ENCODE results near the gene EPHA3.

EPHA3 gene

DNA sequence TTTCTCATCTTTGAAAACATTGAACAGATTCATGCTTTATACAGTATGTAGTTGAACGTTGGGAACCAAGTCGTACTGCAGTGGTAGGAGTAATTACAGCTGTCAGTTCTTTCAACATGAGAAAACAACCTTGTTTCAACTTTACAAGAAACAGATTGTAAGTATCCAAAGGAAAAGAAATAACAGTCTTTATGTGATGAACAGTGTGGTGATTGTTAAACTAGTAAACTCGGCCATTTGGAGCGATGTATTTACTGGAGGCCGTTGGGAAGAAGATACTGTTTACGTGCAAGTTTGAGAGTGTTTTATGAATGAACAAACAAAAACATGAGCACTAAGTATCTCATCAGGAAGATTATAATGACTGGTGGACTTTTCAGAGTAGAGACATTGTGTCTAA, 48.4 kb downstream of the EPHA3 start:
- H3K27me3 ChIP-seq (ENCODE audit: insufficient read depth, low read length, poor library complexity, severe bottlenecking) = no peaks in the 10 kb centered on the region
- H3K4me1 ChIP-seq (ENCODE audit: insufficient read depth, low read length, poor library complexity, severe bottlenecking) = no peaks in the 10 kb centered on the region
- no peaks in the 10 kb centered on the region for H3F3A ChIP-seq (ENCODE audit: low read depth)
- no peaks in the 10 kb centered on the region for H3K9me3 ChIP-seq (ENCODE audit: insufficient read depth, low read depth, low read length)
- no peaks in the 10 kb centered on the region for H3K36me3 ChIP-seq (ENCODE audit: insufficient read depth, low read length)
- no peaks in the 10 kb centered on the region for H3K79me2 ChIP-seq (ENCODE audit: insufficient read depth, low read length)
- no peaks in the 10 kb centered on the region for H4K20me1 ChIP-seq (ENCODE audit: insufficient read depth, low read length, poor library complexity, severe bottlenecking)
- no peak overlapping the region for H3K9ac ChIP-seq (ENCODE audit: low read depth, low read length, poor library complexity, severe bottlenecking)
- H3K9me2 ChIP-seq (replicated peaks; ENCODE audit: low read depth, low read length) = no peaks in the 10 kb centered on the region
- H3K4me2 ChIP-seq (ENCODE audit: low read depth, low read length, poor library complexity, severe bottlenecking) = no peak overlapping the region
- TF ChIP-seq, protein P1, sequence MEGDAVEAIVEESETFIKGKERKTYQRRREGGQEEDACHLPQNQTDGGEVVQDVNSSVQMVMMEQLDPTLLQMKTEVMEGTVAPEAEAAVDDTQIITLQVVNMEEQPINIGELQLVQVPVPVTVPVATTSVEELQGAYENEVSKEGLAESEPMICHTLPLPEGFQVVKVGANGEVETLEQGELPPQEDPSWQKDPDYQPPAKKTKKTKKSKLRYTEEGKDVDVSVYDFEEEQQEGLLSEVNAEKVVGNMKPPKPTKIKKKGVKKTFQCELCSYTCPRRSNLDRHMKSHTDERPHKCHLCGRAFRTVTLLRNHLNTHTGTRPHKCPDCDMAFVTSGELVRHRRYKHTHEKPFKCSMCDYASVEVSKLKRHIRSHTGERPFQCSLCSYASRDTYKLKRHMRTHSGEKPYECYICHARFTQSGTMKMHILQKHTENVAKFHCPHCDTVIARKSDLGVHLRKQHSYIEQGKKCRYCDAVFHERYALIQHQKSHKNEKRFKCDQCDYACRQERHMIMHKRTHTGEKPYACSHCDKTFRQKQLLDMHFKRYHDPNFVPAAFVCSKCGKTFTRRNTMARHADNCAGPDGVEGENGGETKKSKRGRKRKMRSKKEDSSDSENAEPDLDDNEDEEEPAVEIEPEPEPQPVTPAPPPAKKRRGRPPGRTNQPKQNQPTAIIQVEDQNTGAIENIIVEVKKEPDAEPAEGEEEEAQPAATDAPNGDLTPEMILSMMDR (conservative IDR thresholded peaks at IDR 0.05; ENCODE audit: low read length) = no peak
- no peak for TF ChIP-seq EZH2phosphoT487 (IDR thresholded peaks at IDR 0.05; ENCODE audit: borderline replicate concordance)
- no peak overlapping the region for H3K4me3 ChIP-seq (ENCODE audit: low read length, poor library complexity, severe bottlenecking)
- H2AFZ ChIP-seq (ENCODE audit: low read length) = no peak overlapping the region

GRCh38 chr3:89157575-89157974, 50.2 kb downstream of the EPHA3 start:
- H3K4me2 ChIP-seq (ENCODE audit: low read depth, low read length, poor library complexity, severe bottlenecking) = no peak overlapping the region
- H3K9ac ChIP-seq (ENCODE audit: low read depth, low read length, poor library complexity, severe bottlenecking) = no peak overlapping the region
- H2AFZ ChIP-seq (ENCODE audit: low read length) = no peak overlapping the region
- H3K79me2 ChIP-seq (ENCODE audit: insufficient read depth, low read length) = no peaks in the 10 kb centered on the region
- no peaks in the 10 kb centered on the region for H4K20me1 ChIP-seq (ENCODE audit: insufficient read depth, low read length, poor library complexity, severe bottlenecking)
- no peaks in the 10 kb centered on the region for H3K9me2 ChIP-seq (replicated peaks; ENCODE audit: low read depth, low read length)
- no peaks in the 10 kb centered on the region for H3K27me3 ChIP-seq (ENCODE audit: insufficient read depth, low read length, poor library complexity, severe bottlenecking)
- no peak overlapping the region for H3K4me3 ChIP-seq (ENCODE audit: low read length, poor library complexity, severe bottlenecking)
- TF ChIP-seq, protein P1 (conservative IDR thresholded peaks at IDR 0.05; ENCODE audit: low read length) = no peak
- TF ChIP-seq EZH2phosphoT487 (IDR thresholded peaks at IDR 0.05; ENCODE audit: borderline replicate concordance) = no peak
- H3K9me3 ChIP-seq (ENCODE audit: insufficient read depth, low read depth, low read length) = no peaks in the 10 kb centered on the region
- no peaks in the 10 kb centered on the region for H3K4me1 ChIP-seq (ENCODE audit: insufficient read depth, low read length, poor library complexity, severe bottlenecking)
- H3K36me3 ChIP-seq (ENCODE audit: insufficient read depth, low read length) = no peaks in the 10 kb centered on the region
- no peaks in the 10 kb centered on the region for H3F3A ChIP-seq (ENCODE audit: low read depth)

DNA sequence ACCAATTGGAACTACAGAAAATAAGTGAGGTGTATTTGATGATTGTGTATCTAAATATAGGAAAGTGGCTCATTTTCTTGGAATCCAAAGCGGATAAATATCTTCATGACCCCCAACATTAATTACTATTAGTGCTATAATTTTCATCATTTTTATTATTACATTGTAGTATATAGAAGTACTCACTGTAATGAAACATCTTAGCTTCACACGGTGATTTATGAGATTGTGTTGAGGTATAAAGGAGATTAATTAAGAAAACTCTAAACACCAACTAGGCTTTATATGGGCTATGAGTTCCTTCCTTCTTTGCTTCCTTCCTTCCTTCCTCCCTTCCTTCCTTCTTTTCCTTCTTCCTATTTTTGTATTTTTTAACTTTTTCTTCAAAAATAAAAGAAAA, 52.2 kb downstream of the EPHA3 start:
- Histone ChIP-seq H3K4me1 (ENCODE audit: insufficient read depth, low read length, poor library complexity, severe bottlenecking) (no peaks in the 10 kb centered on the region), H3K36me3 (ENCODE audit: insufficient read depth, low read length) (no peaks in the 10 kb centered on the region), H3K4me3 (ENCODE audit: low read length, poor library complexity, severe bottlenecking) (no peak overlapping the region), H3K4me2 (ENCODE audit: low read depth, low read length, poor library complexity, severe bottlenecking) (no peak overlapping the region), H3K9me3 (ENCODE audit: insufficient read depth, low read depth, low read length) (no peaks in the 10 kb centered on the region), H3K9me2 (replicated peaks; ENCODE audit: low read depth, low read length) (no peaks in the 10 kb centered on the region), H3K9ac (ENCODE audit: low read depth, low read length, poor library complexity, severe bottlenecking) (no peak overlapping the region), H3F3A (ENCODE audit: low read depth) (no peaks in the 10 kb centered on the region), H4K20me1 (ENCODE audit: insufficient read depth, low read length, poor library complexity, severe bottlenecking) (no peaks in the 10 kb centered on the region), H2AFZ (ENCODE audit: low read length) (no peak overlapping the region), H3K27me3 (ENCODE audit: insufficient read depth, low read length, poor library complexity, severe bottlenecking) (no peaks in the 10 kb centered on the region), H3K79me2 (ENCODE audit: insufficient read depth, low read length) (no peaks in the 10 kb centered on the region)
- TF ChIP-seq EZH2phosphoT487 (IDR thresholded peaks at IDR 0.05; ENCODE audit: borderline replicate concordance) = no peak
- TF ChIP-seq, protein P1 (conservative IDR thresholded peaks at IDR 0.05; ENCODE audit: low read length) = no peak
